Measurements from ENCODE around the gene FAM53C.
"Not testable (repeated sequence)": the region's sequence is repeated elsewhere in the genome, so short reads cannot be mapped to it uniquely, and the experiment has no call there.

DNA sequence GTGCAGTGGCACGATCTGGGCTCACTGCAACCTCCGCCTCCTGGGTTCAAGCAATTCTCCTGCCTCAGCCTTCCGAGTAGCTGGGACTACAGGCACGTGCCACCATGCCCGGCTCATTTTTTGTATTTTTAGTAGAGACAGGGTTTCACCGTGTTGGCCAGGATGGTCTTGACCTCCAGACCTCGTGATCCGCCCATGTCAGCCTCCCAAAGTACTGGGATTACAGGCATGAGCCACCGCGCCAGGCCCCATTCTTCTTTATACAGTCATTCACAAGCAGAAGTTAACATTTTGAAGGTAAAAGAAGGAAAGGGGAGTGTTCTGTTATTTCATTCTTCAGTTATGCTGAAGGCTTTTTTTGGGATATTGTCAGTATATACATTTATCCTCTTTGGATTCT, 51.8 kb downstream of the FAM53C start:
- TF ChIP-seq CTCF (IDR thresholded peaks at IDR 0.05; ENCODE audit: low read length); EZH2 (IDR thresholded peaks at IDR 0.05; ENCODE audit: borderline replicate concordance, low read length): not testable (repeated sequence)
